ENCODE measurements around the gene TAF1B.

DNA sequence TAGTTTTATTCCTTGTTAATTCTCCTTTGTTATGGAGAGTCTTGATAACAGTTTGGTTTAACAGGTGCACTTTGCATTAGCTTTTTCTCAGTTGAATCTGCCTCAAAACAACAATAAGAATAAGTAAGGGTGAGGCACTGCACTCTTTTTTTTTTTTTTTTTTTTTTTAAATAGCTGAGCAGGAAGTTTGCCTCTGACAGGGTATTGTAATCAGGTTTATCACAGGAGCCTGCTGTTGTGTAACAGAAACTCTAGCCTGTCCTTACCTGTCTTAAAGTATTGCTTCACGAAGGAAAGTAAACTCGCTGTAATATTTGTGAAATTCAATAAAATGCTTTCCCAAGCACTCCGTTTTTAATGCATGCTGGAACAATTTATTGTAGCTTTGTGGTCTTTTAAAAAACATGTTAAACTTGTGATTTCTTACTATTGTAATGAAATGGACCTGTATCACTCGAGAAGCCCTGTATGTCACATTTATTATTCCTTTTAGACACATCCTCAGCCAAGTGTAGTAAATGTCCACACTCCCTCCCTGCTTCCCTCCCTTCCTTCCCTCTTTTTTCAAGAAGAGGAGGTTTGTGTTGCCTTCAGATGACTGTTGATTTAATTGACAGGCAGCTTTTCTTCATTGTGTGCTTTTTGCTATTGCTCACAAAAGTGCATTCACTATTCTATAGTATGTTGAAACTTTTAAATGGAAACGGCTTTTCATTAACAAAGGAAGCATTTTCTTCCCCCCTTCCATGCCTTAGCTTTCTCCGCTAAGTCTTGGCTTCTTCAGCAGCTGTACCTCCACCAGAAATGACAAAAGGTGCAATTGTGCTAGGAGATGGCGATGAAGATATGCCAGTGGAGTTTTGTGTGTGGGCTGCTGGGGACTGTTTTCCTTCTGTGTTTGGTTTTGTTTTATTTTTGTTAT, 52.7 kb downstream of the TAF1B start:
- TF ChIP-seq EP300 (IDR thresholded peaks at IDR 0.05) (no peak), POLR2A (IDR thresholded peaks at IDR 0.05) (no peak)
